GM21447 (cell line): ENCODE data around the gene AHDC1.

ENCODE experiments used
- ATAC-seq: cut with Tn5 transposase; IDR thresholded peaks from one replicate; pipeline ENCODE4 v1.9.1; 2021; ENCODE audit not compliant: unreplicated experiment

AHDC1 gene

DNA sequence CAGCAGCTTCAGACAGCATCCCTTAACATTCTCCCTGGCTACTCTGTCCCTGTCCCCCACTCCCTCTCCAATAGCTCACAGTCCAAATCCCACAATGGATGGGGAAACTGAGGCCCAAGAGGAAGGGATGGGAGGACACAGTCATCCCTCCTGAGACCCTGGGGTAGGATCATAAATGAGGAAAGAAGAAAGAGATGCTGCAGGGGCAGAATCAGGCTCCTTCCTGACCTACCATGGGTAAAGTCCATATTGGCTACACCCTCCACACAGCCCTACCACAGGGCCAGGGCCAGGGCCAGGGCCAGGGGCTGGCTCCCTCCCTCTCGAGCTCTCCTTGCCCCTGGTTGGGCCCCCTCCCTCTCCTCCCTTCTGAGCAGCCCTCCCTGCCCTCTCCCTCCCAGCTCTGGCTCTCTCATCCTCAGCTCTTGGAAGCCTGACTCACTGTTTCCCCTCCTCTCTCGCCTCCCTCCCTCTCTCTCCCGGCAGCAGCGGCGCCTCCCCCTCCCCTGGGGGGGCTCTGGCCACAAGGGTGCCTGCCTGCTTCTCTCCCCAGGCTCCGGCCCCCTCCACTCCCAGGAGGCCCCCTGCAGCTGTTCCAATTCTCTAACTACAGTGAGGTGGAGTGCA is 4.9 kb downstream of the AHDC1 start:
- no peak for ATAC-seq

DNA sequence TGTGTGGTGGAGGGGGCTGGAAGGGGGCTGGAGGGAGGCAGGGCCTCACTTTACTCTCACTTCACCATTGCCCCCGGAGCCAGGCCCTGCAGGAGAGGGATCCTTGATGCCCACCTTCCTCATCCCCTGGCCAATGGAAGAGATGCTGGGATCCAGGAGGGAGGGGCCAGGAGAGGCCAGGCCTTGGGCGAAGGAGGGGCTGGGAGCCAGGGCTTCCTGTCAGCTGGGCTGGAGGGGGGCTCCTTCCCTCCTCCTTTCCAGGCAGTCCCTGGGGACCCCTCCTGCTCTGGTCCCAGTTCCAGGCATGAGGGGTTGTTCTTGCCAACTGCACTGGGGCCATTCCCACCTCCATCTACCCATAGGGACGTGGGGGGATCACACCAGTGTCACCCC is 5.7 kb downstream of the AHDC1 start:
- no peak for ATAC-seq

- no peak for ATAC-seq
Measured at GRCh38 chr1:27597516-27598294, 6.2 kb downstream of the AHDC1 start.

GRCh38 chr1:27596986-27597385 is 7.0 kb downstream of the AHDC1 start:
- no peak for ATAC-seq

DNA sequence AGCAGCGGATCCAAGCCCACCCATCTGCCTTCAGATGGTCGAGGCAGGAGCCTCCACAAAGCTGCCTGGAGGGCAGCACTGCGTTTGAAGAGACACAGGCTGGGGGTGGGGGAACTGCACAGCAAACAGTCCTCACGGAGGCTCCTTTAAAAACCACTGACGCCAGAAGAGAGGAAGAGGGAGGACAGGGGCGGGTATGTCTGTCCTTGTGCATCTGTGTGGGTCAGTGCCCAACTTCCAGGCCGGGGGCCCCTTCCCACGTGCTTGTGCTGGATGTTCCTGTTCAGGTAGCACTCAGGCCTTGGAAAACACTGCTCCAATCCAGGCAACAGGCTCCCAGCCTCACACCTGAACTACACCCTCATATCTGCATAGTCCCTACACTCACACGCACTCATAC is 7.7 kb downstream of the AHDC1 start:
- ATAC-seq = no peak

- ATAC-seq = no peak
Measured at GRCh38 chr1:27595597-27595996, 8.3 kb downstream of the AHDC1 start.

DNA sequence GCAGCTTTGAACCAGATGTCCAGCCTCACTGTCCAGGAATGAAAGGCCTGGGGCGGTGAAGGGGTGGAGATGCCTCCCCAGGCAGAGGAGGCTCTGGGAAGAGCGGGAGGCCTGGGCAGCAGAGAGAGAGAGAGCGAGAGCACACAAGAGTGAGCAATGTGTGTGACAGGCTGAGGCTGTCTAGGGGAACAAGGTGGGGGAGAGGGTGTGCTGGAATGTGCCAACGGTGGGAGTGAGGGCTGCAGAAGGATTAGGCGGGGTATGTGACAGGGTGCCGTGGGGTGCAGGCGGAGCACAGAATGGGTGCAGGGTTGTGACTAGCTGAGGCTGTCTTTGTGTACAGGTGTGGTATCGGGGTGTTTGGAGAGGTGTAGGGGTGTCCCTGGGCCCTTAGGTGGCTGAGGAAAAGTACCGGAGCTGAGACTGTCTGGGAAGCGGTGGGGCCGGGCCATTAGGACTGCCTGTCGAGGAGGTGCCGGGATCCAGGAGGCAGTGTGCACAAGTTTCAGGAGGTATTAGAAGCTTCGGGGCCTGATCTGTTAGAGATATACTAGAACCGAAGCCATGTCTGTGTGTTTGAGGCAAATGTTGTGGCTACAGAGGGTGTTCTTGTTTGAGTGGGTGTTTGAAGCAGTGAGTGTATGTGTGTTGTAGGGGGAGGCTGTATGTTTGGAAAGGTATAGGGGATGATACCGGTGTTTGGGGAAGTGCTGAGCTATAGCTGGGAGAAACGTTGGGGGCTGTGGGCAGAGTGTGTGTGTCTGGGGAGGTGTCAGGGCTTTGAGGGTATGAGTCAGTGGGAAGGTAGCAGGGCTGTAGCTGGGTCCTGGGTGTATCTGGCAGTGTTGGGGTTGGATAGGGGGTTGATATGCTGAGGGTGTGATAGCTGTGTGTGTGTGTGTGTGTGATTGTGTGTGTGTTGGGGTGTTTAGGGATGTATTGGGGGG is 9.1 kb downstream of the AHDC1 start:
- ATAC-seq = no peak

DNA sequence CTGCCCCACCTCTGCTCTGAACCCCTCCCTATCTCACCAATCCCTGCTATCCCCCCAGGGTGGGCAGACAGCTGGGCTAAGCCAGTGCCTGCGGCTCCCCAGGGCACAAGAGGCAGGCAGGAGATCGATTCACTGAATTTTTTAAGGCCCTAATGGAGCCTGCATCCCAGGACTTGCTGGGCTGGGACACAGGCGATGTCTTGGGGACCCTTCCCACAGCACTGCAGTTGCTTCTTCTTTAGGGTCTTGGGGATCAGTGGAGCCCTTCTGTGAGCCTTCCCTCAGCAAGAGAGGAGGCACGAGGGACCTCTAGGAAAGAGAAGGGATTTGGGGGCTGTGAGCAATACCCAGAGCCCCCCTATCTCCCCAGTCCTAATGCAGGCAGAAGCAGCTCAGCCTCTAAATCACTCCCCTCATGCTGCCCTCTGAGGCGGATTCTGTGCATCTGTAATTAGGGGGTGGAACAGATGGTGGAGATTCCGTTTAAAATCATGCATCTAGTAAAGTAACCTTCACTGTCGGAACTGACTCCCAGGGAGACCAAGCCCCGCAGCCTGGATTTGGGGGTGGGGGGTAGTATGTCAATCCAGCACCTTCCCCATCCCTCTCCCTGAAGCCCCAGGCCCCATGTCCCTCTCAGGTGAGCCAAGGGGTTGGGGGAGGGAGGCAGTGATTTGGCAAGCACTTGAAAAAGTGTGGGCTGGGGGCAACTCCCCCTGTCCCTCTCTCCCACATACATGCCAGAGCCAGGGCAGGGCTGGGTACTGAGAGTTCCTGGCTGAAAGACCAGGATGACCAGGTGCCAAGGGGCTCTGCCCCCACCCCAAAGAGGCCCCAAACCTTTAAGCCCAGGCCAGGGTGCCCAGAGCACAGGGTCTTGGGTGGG is 10.0 kb downstream of the AHDC1 start:
- no peak for ATAC-seq

- no peak for ATAC-seq
Measured at GRCh38 chr1:27592931-27593677, 10.8 kb downstream of the AHDC1 start.

DNA sequence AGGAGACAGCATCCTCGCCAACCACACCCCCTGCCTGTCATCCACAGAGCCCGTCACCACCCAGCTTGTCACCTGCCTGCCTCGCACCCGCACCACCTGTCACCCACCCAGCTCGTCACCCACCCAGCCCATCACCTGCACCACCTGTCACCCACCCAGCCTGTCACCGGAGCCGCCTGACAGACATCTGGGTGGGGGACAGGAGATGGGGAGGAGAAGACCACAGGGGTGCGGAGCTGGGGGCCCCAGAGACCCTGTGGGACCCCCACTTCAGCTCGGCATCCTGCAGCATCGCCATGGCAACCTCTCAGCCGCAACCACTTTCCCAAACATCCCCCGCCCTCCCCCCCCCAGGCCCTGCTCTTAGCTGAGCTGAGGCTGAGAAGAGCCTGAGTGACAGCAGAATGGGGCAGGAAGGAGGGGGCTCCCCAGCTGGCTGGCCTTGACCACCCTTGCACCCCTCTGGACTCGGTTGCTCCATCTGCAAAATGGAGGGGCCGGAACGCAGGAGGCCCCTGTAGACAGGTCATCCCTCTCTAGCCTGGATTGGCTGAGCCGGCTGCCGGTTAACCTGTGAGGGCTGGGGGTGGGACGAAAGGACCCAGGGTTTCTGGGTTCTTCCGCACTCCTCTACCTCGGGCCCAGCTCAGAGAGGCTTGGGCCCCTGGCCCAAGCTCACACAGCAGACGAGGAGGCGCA is 11.6 kb downstream of the AHDC1 start:
- ATAC-seq = no peak

DNA sequence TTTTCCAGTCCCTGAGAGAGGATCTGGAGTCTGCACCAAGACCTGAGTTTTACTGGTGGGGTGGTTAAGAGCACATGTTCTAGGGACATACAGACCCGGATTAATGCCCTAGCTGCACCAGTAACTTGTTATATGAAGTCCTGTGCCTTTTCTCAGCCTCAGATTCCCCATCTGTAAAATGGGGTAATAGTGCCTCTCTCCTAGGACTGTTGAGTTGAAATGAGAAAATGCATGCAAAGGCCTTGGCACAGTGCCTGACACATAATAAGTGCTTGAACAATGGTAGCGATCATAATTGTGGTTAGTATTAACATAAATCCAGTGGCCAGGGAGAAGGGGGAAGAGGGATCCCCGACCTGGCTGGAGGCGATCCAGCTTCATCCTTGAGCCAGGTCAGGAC is 12.3 kb downstream of the AHDC1 start:
- no peak for ATAC-seq

- ATAC-seq = no peak
Measured at GRCh38 chr1:27590917-27591508, 12.9 kb downstream of the AHDC1 start.

GRCh38 chr1:27589841-27590426 is 14.0 kb downstream of the AHDC1 start:
- ATAC-seq = no peak

- no peak for ATAC-seq
Measured at GRCh38 chr1:27589441-27589840, 14.5 kb downstream of the AHDC1 start.

- no peak for ATAC-seq
Measured at GRCh38 chr1:27588256-27589232, 15.4 kb downstream of the AHDC1 start.

DNA sequence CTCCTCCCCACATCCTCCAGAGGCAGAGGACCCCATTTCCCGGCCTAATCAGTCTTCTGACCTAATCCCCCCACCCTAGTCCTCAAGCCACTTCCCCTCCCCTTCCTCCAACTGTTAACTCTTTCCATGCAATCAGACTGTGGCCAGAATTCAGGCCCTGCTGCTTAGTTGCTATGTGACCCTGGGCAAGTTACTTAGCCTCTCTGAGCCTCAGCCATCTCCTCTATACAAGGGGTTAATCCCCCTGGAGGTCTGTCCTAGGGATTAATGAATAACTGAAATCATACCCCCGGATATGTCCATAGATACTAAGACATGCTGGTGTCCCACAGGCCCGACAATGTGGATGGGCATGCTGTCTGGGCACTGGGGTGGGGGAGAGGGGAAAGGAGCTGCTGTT is 18.3 kb downstream of the AHDC1 start:
- no peak for ATAC-seq

GRCh38 chr1:27584453-27584852 is 19.5 kb downstream of the AHDC1 start:
- no peak for ATAC-seq
